Adipose tissue (tissue), 3 donors: ENCODE measurements around the gene CHRM2. TPM values are rescaled to one million over a fixed set of nuclear protein-coding genes. Genes with fewer than 3 reads are reported as not detected.

Experiments
- H3K27ac ChIP-seq: one replicate; pipeline ENCODE4 v1.5.1; 2013; ENCODE audit warnings: low read depth, low read length
- WGBS, 3 donors: extraction: QIAGEN DNeasy Blood & Tissue Kit; methylation state at CpG; one replicate each; pipeline ENCODE4 v1.1.7; 2013; 5-methylcytosine and 5-hydroxymethylcytosine counted together
- polyA plus RNA-seq, 3 donors: library from polyadenylated mRNA; stranded (reverse); fragments of 200-250 nt; gene quantifications; one replicate each; pipeline ENCODE4 v1.2.3, GENCODE V29; 2013
- donor health status: healthy with polysubstance abuse.
- donor health status: Bipolar disorder and iron deficiency.
- donor health status: healthy.

The CHRM2 gene
- polyA plus RNA-seq, 3 donors: 0.05 to 0.07 TPM; not detected in 1

GRCh38 chr7:136884492-136884891 is 16.0 kb downstream of the CHRM2 start:
- no peak overlapping the region for H3K27ac ChIP-seq
- 19 to 36% (median 23%) methylated on average over 1 of the region's 1 CpG for WGBS, 3 donors

- H3K27ac ChIP-seq: no peak overlapping the region
- 81 to 90% (median 89%) methylated on average over 1 of the region's 1 CpG for WGBS, 3 donors
Measured at GRCh38 chr7:136887317-136887716, 18.9 kb downstream of the CHRM2 start.

GRCh38 chr7:136890399-136890798 is 21.9 kb downstream of the CHRM2 start:
- WGBS, 3 donors: 33 to 52% (median 33%) methylated on average over 3 of the region's 3 CpGs

GRCh38 chr7:136891850-136892249 is 23.4 kb downstream of the CHRM2 start:
- H3K27ac ChIP-seq: no peak overlapping the region
- WGBS, 3 donors: 39 to 54% (median 47%) methylated on average over 1 of the region's 1 CpG

More at GRCh38 chr7:136890399-136890798, 21.9 kb downstream of the CHRM2 start:
- H3K27ac ChIP-seq: no peak overlapping the region

- no peak overlapping the region for H3K27ac ChIP-seq
- WGBS, 3 donors: 41 to 86% (median 77%) methylated on average over 2 of the region's 2 CpGs
Measured at GRCh38 chr7:136894789-136895188, 26.3 kb downstream of the CHRM2 start.

- no peak overlapping the region for H3K27ac ChIP-seq
- 37 to 60% (median 41%) methylated on average over 2 of the region's 2 CpGs for WGBS, 3 donors
Measured at GRCh38 chr7:136897676-136898075, 29.2 kb downstream of the CHRM2 start.

GRCh38 chr7:136900005-136900404 is 31.6 kb downstream of the CHRM2 start:
- 32 to 69% (median 68%) methylated on average over 1 of the region's 1 CpG for WGBS, 3 donors
- no peak overlapping the region for H3K27ac ChIP-seq

GRCh38 chr7:136910771-136911170 is 42.3 kb downstream of the CHRM2 start:
- H3K27ac ChIP-seq: no peak overlapping the region
- WGBS, 3 donors: 35 to 76% (median 68%) methylated on average over 1 of the region's 1 CpG

- H3K27ac ChIP-seq: no peak overlapping the region
- WGBS, 3 donors: 45 to 85% (median 79%) methylated on average over 6 of the region's 6 CpGs
Measured at GRCh38 chr7:136911344-136911743, 42.9 kb downstream of the CHRM2 start.

GRCh38 chr7:136912339-136912738 is 43.9 kb downstream of the CHRM2 start:
- 25 to 68% (median 63%) methylated on average over 3 of the region's 3 CpGs for WGBS, 3 donors
- H3K27ac ChIP-seq: no peak overlapping the region

GRCh38 chr7:136914016-136914415 is 45.6 kb downstream of the CHRM2 start:
- H3K27ac ChIP-seq: no peak overlapping the region
- WGBS, 3 donors: 73 to 90% (median 90%) methylated on average over 3 of the region's 3 CpGs

GRCh38 chr7:136919820-136920219 is 51.4 kb downstream of the CHRM2 start:
- WGBS, 3 donors: 45 to 91% (median 81%) methylated on average over 2 of the region's 2 CpGs
- H3K27ac ChIP-seq: no peak overlapping the region

- no peak overlapping the region for H3K27ac ChIP-seq
- WGBS, 3 donors: 45 to 53% (median 50%) methylated on average over 3 of the region's 3 CpGs
Measured at GRCh38 chr7:136923111-136923667, 54.7 kb downstream of the CHRM2 start.

GRCh38 chr7:136925044-136925443 is 56.6 kb downstream of the CHRM2 start:
- whole genome bisulfite sequencing, 3 donors: 12 to 45% (median 24%) methylated on average over 3 of the region's 3 CpGs

GRCh38 chr7:136925556-136925955 is 57.1 kb downstream of the CHRM2 start:
- H3K27ac ChIP-seq: no peak overlapping the region

More at GRCh38 chr7:136925044-136925443, 56.6 kb downstream of the CHRM2 start:
- no peak overlapping the region for H3K27ac ChIP-seq

- WGBS, 3 donors: 70 to 85% (median 82%) methylated on average over 3 of the region's 3 CpGs
- no peak overlapping the region for H3K27ac ChIP-seq
Measured at GRCh38 chr7:136931169-136931867, 62.9 kb downstream of the CHRM2 start.

GRCh38 chr7:136937436-136937835 is 69.0 kb downstream of the CHRM2 start:
- H3K27ac ChIP-seq: no peak overlapping the region
- WGBS, 3 donors: 81 to 92% (median 86%) methylated on average over 5 of the region's 5 CpGs

GRCh38 chr7:136938476-136938875 is 70.0 kb downstream of the CHRM2 start:
- WGBS, 3 donors: 92 to 94% (median 93%) methylated on average over 13 of the region's 13 CpGs
- H3K27ac ChIP-seq: no peak overlapping the region

- H3K27ac ChIP-seq: no peak overlapping the region
- WGBS, 3 donors: 79 to 92% (median 90%) methylated on average over 4 of the region's 4 CpGs
Measured at GRCh38 chr7:136940122-136940521, 71.7 kb downstream of the CHRM2 start.

GRCh38 chr7:136940917-136941316 is 72.5 kb downstream of the CHRM2 start:
- no peak overlapping the region for H3K27ac ChIP-seq
- WGBS, 3 donors: 73 to 97% (median 78%) methylated on average over 1 of the region's 1 CpG
